GM12875 (cell line): ENCODE data around the gene AP4S1.

Source experiments
- H3K4me3 ChIP-seq: one replicate; pipeline ENCODE4 v1.5.1; 2011; ENCODE audit warnings: low read depth, low read length, control low read depth
- TF ChIP-seq, protein P1 (sequence below): IDR thresholded peaks from 2 replicates; pipeline ENCODE4 v1.5.1; 2011; ENCODE audit warnings: low read depth, mild to moderate bottlenecking, control low read depth, inconsistent platforms, low read length, moderate library complexity, borderline replicate concordance; ENCODE audit not compliant: insufficient read depth

Gene AP4S1

DNA sequence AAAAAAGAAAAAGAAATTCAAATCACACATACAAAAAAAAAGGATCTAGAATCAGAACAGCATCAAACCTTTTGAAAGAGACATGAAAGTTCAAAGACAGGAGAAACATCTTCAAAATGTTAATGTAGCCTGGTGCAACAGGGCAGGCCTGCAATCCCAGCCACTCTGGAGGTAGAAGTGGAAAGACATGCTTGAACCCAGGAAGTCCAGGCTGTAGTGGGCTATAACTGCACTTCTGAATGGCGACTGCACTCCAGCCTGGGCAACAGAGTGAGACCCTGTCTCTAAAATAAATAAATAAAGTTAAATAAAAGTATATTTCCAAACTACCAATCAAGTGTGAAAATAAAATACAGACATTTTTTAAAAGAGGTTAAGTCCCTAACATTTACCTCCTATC is 18.7 kb upstream of the AP4S1 start:
- H3K4me3 ChIP-seq = no peak overlapping the region
- TF ChIP-seq, protein P1, sequence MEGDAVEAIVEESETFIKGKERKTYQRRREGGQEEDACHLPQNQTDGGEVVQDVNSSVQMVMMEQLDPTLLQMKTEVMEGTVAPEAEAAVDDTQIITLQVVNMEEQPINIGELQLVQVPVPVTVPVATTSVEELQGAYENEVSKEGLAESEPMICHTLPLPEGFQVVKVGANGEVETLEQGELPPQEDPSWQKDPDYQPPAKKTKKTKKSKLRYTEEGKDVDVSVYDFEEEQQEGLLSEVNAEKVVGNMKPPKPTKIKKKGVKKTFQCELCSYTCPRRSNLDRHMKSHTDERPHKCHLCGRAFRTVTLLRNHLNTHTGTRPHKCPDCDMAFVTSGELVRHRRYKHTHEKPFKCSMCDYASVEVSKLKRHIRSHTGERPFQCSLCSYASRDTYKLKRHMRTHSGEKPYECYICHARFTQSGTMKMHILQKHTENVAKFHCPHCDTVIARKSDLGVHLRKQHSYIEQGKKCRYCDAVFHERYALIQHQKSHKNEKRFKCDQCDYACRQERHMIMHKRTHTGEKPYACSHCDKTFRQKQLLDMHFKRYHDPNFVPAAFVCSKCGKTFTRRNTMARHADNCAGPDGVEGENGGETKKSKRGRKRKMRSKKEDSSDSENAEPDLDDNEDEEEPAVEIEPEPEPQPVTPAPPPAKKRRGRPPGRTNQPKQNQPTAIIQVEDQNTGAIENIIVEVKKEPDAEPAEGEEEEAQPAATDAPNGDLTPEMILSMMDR = no peak

GRCh38 chr14:31009836-31010574 is 15.4 kb upstream of the AP4S1 start:
- no peak overlapping the region for H3K4me3 ChIP-seq
- TF ChIP-seq, protein P1 = no peak

DNA sequence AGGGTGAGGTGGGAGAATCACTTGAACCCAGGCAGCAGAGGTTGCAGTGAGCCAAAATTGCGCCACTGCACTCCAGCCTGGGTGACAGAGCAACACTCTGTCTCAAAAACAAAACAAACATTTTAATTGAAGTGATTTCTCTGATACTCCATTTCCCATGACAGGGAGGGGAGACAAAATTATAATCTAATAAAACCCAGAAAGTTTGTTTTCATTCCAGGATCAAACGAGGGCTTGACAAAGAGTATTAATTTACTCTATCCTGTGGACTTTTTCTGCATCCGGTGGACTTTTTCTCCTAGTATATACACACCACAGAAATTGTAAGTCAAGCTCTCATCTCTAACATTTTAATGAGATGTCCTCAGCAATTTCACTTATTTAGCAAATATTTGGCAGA is 14.5 kb upstream of the AP4S1 start:
- TF ChIP-seq, protein P1 = no peak

GRCh38 chr14:31013841-31014240 is 11.6 kb upstream of the AP4S1 start:
- TF ChIP-seq, protein P1 = no peak

More for the DNA sequence above, 14.5 kb upstream of the AP4S1 start:
- H3K4me3 ChIP-seq = no peak overlapping the region

DNA sequence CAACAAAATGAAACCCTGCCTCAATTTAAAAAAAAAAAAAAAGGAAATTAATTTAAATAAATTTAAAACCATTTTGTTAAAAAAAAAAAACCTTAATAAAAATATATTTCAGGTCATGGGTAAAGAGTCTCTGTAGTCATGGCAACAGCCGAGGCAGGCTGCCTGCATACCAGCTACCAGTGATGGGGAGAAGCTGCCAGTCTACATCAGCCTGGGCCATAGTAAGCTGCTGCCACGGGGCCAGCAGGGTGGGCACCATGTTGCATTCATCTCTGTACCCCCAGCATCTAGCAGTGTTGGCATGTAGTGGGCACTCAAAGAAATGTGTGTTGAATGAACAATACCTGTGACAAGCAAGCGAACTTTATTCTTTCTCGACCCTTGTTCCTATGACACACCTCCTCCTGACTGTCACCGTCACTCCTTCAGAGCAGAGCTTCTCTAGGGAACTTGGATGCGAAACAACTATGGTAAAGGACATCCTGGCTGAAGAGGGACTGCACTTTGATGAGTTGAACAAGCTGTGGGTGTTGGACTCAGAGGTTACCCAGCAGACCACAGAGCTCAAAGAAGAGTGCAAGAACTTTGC is 7.3 kb upstream of the AP4S1 start:
- TF ChIP-seq, protein P1 = no peak
- no peak overlapping the region for H3K4me3 ChIP-seq

More at GRCh38 chr14:31013841-31014240, 11.6 kb upstream of the AP4S1 start:
- no peak overlapping the region for H3K4me3 ChIP-seq

GRCh38 chr14:31020834-31021575 is 4.4 kb upstream of the AP4S1 start:
- TF ChIP-seq, protein P1 = no peak
- H3K4me3 ChIP-seq = no peak overlapping the region
